WERI-Rb-1 (cell line): ENCODE measurements around the gene SYNE2.
"Not testable (repeated sequence)": the region's sequence is repeated elsewhere in the genome, so short reads cannot be mapped to it uniquely, and the experiment has no call there.

Experiments
- DNase-seq: peaks from one replicate; pipeline ENCODE4 v3.0.0-alpha.2; 2020
- H3K27ac ChIP-seq: fragments of 250-450 bp; sonication (Bioruptor Pico); 2 replicates; pipeline ENCODE4 v1.5.1; 2020; ENCODE audit warnings: mild to moderate bottlenecking, moderate library complexity
- H3K27me3 ChIP-seq: fragments of 250-450 bp; sonication (Bioruptor Pico); 2 replicates; pipeline ENCODE4 v1.5.1; 2021; ENCODE audit warnings: mild to moderate bottlenecking, low read depth, moderate library complexity; ENCODE audit not compliant: insufficient read depth, severe bottlenecking
- H3K36me3 ChIP-seq: fragments of 250-450 bp; sonication (Bioruptor Pico); 2 replicates; pipeline ENCODE4 v1.5.1; 2020; ENCODE audit warnings: mild to moderate bottlenecking, moderate library complexity
- H3K4me3 ChIP-seq: 2 replicates; pipeline ENCODE4 v1.5.1; 2011; ENCODE audit warnings: low read depth, mild to moderate bottlenecking, control low read depth, low read length
- H3K9me3 ChIP-seq: fragments of 250-450 bp; sonication (Bioruptor Pico); 2 replicates; pipeline ENCODE4 v1.5.1; 2021; ENCODE audit warnings: mild to moderate bottlenecking, moderate library complexity; ENCODE audit not compliant: severe bottlenecking
- CTCF ChIP-seq: IDR thresholded peaks from 2 replicates; pipeline ENCODE4 v1.5.1; 2011; ENCODE audit warnings: low read depth, mild to moderate bottlenecking, control low read depth, inconsistent platforms, low read length

The SYNE2 gene

GRCh38 chr14:63857466-63858030 lies 4.7 kb downstream of the SYNE2 start:
- Histone ChIP-seq H3K4me3 (no peak overlapping the region), H3K27me3 (no peaks in the 10 kb centered on the region), H3K27ac (no peak overlapping the region), H3K36me3 (no peaks in the 10 kb centered on the region), H3K9me3 (no peaks in the 10 kb centered on the region)
- no peak for DNase-seq
- no peak for TF ChIP-seq CTCF

GRCh38 chr14:63860146-63860545 lies 7.3 kb downstream of the SYNE2 start:
- no peak overlapping the region for H3K27ac ChIP-seq
- no peak for TF ChIP-seq CTCF

GRCh38 chr14:63862163-63862562 lies 9.4 kb downstream of the SYNE2 start:
- H3K4me3 ChIP-seq = no peak overlapping the region
- no peaks in the 10 kb centered on the region for H3K27me3 ChIP-seq
- TF ChIP-seq CTCF = no peak
- no peak overlapping the region for H3K27ac ChIP-seq
- no peaks in the 10 kb centered on the region for H3K36me3 ChIP-seq
- no peak for DNase-seq
- H3K9me3 ChIP-seq = no peaks in the 10 kb centered on the region

More at GRCh38 chr14:63860146-63860545, 7.3 kb downstream of the SYNE2 start:
- no peaks in the 10 kb centered on the region for H3K9me3 ChIP-seq
- no peak overlapping the region for H3K4me3 ChIP-seq
- no peaks in the 10 kb centered on the region for H3K27me3 ChIP-seq
- no peak for DNase-seq
- H3K36me3 ChIP-seq = no peaks in the 10 kb centered on the region

- Histone ChIP-seq H3K27ac (no peak overlapping the region), H3K9me3 (no peaks in the 10 kb centered on the region), H3K4me3 (no peak overlapping the region), H3K36me3 (no peaks in the 10 kb centered on the region), H3K27me3 (no peaks in the 10 kb centered on the region)
- TF ChIP-seq CTCF = no peak
- DNase-seq = no peak
Observed at GRCh38 chr14:63863004-63863403, 10.2 kb downstream of the SYNE2 start.

- H3K36me3 ChIP-seq, DNase-seq, H3K27me3 ChIP-seq, H3K4me3 ChIP-seq, H3K9me3 ChIP-seq, H3K27ac ChIP-seq: not testable (repeated sequence)
Observed at GRCh38 chr14:63864775-63865174, 12.0 kb downstream of the SYNE2 start.

- no peak for TF ChIP-seq CTCF
- Histone ChIP-seq H3K36me3 (no peaks in the 10 kb centered on the region), H3K27me3 (no peaks in the 10 kb centered on the region), H3K9me3 (no peaks in the 10 kb centered on the region), H3K4me3 (no peak overlapping the region), H3K27ac (no peak overlapping the region)
- DNase-seq = no peak
Observed at GRCh38 chr14:63867933-63868921, 15.4 kb downstream of the SYNE2 start.

GRCh38 chr14:63869940-63870752 lies 17.3 kb downstream of the SYNE2 start:
- H3K4me3 ChIP-seq = not testable (repeated sequence)

GRCh38 chr14:63870753-63871037 lies 17.9 kb downstream of the SYNE2 start:
- not testable (repeated sequence) for H3K4me3 ChIP-seq, H3K27me3 ChIP-seq, H3K36me3 ChIP-seq, H3K9me3 ChIP-seq, H3K27ac ChIP-seq, DNase-seq

More at GRCh38 chr14:63869940-63870752, 17.3 kb downstream of the SYNE2 start:
- H3K9me3 ChIP-seq, H3K27me3 ChIP-seq, DNase-seq, H3K27ac ChIP-seq, H3K36me3 ChIP-seq: not testable (repeated sequence)
